H1 (cell line): ENCODE results near the gene RHBDF2. TPM values are rescaled to one million over a fixed set of nuclear protein-coding genes. Genes with fewer than 3 reads are reported as not detected.
A peak's percentile ranks its signal among the peaks of the same experiment; 100 is the strongest.

ENCODE experiments used
- CTCF ChIA-PET: fragments of 300-600 bp; sonication (Branson Sonifier 250); formaldehyde crosslinking; loops from one replicate; lab custom pipeline; 2021; ENCODE audit not compliant: partially characterized antibody; lab: Charles Lee
- POLR2A ChIA-PET: fragments of 300-600 bp; sonication (Branson Sonifier 250); formaldehyde crosslinking; loops from one replicate; lab custom pipeline; 2021; ENCODE audit warnings: inconsistent platforms; ENCODE audit not compliant: partially characterized antibody; lab: Charles Lee
- DNase-seq, 2 experiments: peaks; one replicate each; pipeline versions ENCODE4 v3.0.0 to v3.0.0-alpha.2; 2010 to 2022; ENCODE audit warnings: low spot score in 2 of 2, low read depth in 1 of 2, mixed read lengths in 1 of 2
- FAIRE-seq: peaks from 2 replicates; lab custom pipeline; 2011; peaks lifted over from hg19 to GRCh38; lab: Jason Lieb, UNC
- H2AFZ ChIP-seq: 2 replicates; pipeline ENCODE4 v1.8.1; 2012; ENCODE audit warnings: low read length, inconsistent platforms
- H2AK5ac ChIP-seq: 2 replicates; pipeline ENCODE4 v1.6.1; 2013; ENCODE audit warnings: low read depth, low read length
- H2BK120ac ChIP-seq: replicated peaks from 2 replicates; pipeline ENCODE3; 2013; ENCODE audit warnings: low read depth, low read length, inconsistent platforms
- H2BK12ac ChIP-seq: 2 replicates; pipeline ENCODE4 v1.6.1; 2013; ENCODE audit warnings: low read depth, low read length
- H2BK15ac ChIP-seq: 2 replicates; pipeline ENCODE4 v1.6.1; 2013; ENCODE audit warnings: low read length
- H2BK20ac ChIP-seq: 2 replicates; pipeline ENCODE4 v1.6.1; 2013; ENCODE audit warnings: low read length
- H2BK5ac ChIP-seq: 2 replicates; pipeline ENCODE4 v1.6.1; 2013; ENCODE audit warnings: low read depth, low read length
- H3K14ac ChIP-seq: 2 replicates; pipeline ENCODE4 v1.6.1; 2013; ENCODE audit warnings: inconsistent platforms; ENCODE audit not compliant: insufficient read length
- H3K18ac ChIP-seq: 2 replicates; pipeline ENCODE4 v1.6.1; 2013; ENCODE audit warnings: low read length; ENCODE audit errors: extremely low read depth
- H3K23ac ChIP-seq: 2 replicates; pipeline ENCODE4 v1.6.1; 2013; ENCODE audit warnings: inconsistent platforms; ENCODE audit not compliant: insufficient read length
- H3K23me2 ChIP-seq: 2 replicates; pipeline ENCODE4 v1.6.1; 2013; ENCODE audit warnings: low read depth, low read length
- H3K27ac ChIP-seq: 2 replicates; pipeline ENCODE4 v1.6.1; 2011; ENCODE audit warnings: low read depth, low read length, inconsistent platforms
- H3K27me3 ChIP-seq, 4 experiments: replicated peaks in 1 of 4; 1 replicate in 1 of 4; 2 replicates in 3 of 4; pipeline versions ENCODE4 v1.6.1 to v1.8.1; 2011 to 2013; ENCODE audit warnings: low read length in 3 of 4, mild to moderate bottlenecking in 3 of 4, inconsistent platforms in 2 of 4, mixed read lengths in 2 of 4, moderate library complexity in 1 of 4; ENCODE audit not compliant: control insufficient read depth in 3 of 4, insufficient read depth in 3 of 4; ENCODE audit errors: extremely low read depth in 1 of 4
- H3K36me3 ChIP-seq, 4 experiments: 2 replicates each; pipeline versions ENCODE4 v1.6.1 to v1.8.1; 2011 to 2013; ENCODE audit warnings: mild to moderate bottlenecking in 4 of 4, low read length in 3 of 4, moderate library complexity in 2 of 4, control low read depth in 1 of 4, inconsistent platforms in 1 of 4; ENCODE audit not compliant: insufficient read depth in 4 of 4, control insufficient read depth in 2 of 4
- H3K4ac ChIP-seq: replicated peaks from 2 replicates; pipeline ENCODE3; 2013; ENCODE audit warnings: low read length, low read depth, mixed read lengths, inconsistent platforms; ENCODE audit not compliant: insufficient read length
- H3K4me1 ChIP-seq, 4 experiments: replicated peaks in 1 of 4; 1 replicate in 1 of 4; 2 replicates in 3 of 4; pipeline versions ENCODE4 v1.6.1 to v1.8.1; 2011 to 2013; ENCODE audit warnings: low read length in 3 of 4, inconsistent platforms in 2 of 4, mixed read lengths in 1 of 4; ENCODE audit not compliant: insufficient read depth in 4 of 4, control insufficient read depth in 3 of 4
- H3K4me2 ChIP-seq, 2 experiments: 2 replicates each; pipeline versions ENCODE4 v1.6.1 to v1.8.1; 2011 to 2013; ENCODE audit warnings: low read depth in 2 of 2, low read length in 2 of 2, control low read depth in 1 of 2, inconsistent platforms in 1 of 2, mild to moderate bottlenecking in 1 of 2; ENCODE audit not compliant: insufficient read depth in 1 of 2
- H3K4me3 ChIP-seq, 4 experiments: fragments of 200-600, 300-600 bp in 1 of 4; sonication (generic), shearing (Covaris generic), sonication (Bioruptor Twin) in 1 of 4; 2 replicates each; pipeline versions ENCODE4 v1.5.1 to v1.8.1; 2011 to 2016; ENCODE audit warnings: low read length in 4 of 4, low read depth in 3 of 4, control low read depth in 2 of 4, inconsistent platforms in 2 of 4, mild to moderate bottlenecking in 2 of 4, mixed read lengths in 1 of 4, moderate library complexity in 1 of 4; ENCODE audit not compliant: insufficient read depth in 2 of 4; ENCODE audit errors: extremely low read depth in 1 of 4
- H3K56ac ChIP-seq: replicated peaks from 2 replicates; pipeline ENCODE3; 2013; ENCODE audit warnings: low read depth, mild to moderate bottlenecking, mixed read lengths, low read length, inconsistent platforms; ENCODE audit not compliant: insufficient read length
- H3K79me1 ChIP-seq: 2 replicates; pipeline ENCODE4 v1.6.1; 2013; ENCODE audit warnings: low read depth, low read length, control low read depth
- H3K79me2 ChIP-seq, 2 experiments: 2 replicates each; pipeline versions ENCODE4 v1.6.1 to v1.8.1; 2012 to 2013; ENCODE audit warnings: low read length in 2 of 2, mild to moderate bottlenecking in 2 of 2, inconsistent platforms in 1 of 2; ENCODE audit not compliant: insufficient read depth in 2 of 2, control insufficient read depth in 1 of 2
- H3K9ac ChIP-seq, 4 experiments: replicated peaks in 1 of 4; 1 replicate in 1 of 4; 2 replicates in 3 of 4; pipeline versions ENCODE4 v1.6.1 to v1.8.1; 2011 to 2013; ENCODE audit warnings: low read depth in 3 of 4, low read length in 3 of 4, control low read depth in 2 of 4, mild to moderate bottlenecking in 2 of 4, moderate library complexity in 2 of 4, inconsistent platforms in 1 of 4; ENCODE audit errors: extremely low read depth in 1 of 4
- H3K9me3 ChIP-seq, 2 experiments: 2 replicates each; pipeline versions ENCODE4 v1.6.1 to v1.8.1; 2012 to 2013; ENCODE audit warnings: mild to moderate bottlenecking in 2 of 2, moderate library complexity in 2 of 2, control low read depth in 1 of 2, inconsistent platforms in 1 of 2, low read depth in 1 of 2, low read length in 1 of 2, mixed read lengths in 1 of 2; ENCODE audit not compliant: insufficient read depth in 2 of 2
- H4K20me1 ChIP-seq, 2 experiments: replicated peaks in 1 of 2; 2 replicates each; pipeline versions ENCODE3 to v1.8.1; 2011 to 2013; ENCODE audit warnings: inconsistent platforms in 2 of 2, low read length in 2 of 2, mild to moderate bottlenecking in 1 of 2; ENCODE audit not compliant: insufficient read depth in 2 of 2, control insufficient read depth in 1 of 2
- H4K5ac ChIP-seq: 2 replicates; pipeline ENCODE4 v1.6.1; 2013; ENCODE audit warnings: low read length, low read depth, mixed read lengths, inconsistent platforms; ENCODE audit not compliant: insufficient read length
- H4K8ac ChIP-seq: 2 replicates; pipeline ENCODE4 v1.8.0; 2013; ENCODE audit warnings: mild to moderate bottlenecking, moderate library complexity, low read length, inconsistent platforms; ENCODE audit not compliant: insufficient read depth; ENCODE audit errors: extremely low read depth
- H4K91ac ChIP-seq: replicated peaks from 2 replicates; pipeline ENCODE3; 2013; ENCODE audit warnings: low read length, mixed read lengths, inconsistent platforms; ENCODE audit not compliant: insufficient read length
- CTCF ChIP-seq, 3 experiments: IDR thresholded peaks; 1 replicate in 2 of 3; 2 replicates in 1 of 3; pipeline versions ENCODE4 v1.5.1 to v1.6.1; 2011; ENCODE audit warnings: low read length in 3 of 3, mild to moderate bottlenecking in 3 of 3, inconsistent platforms in 2 of 3, low read depth in 1 of 3, moderate library complexity in 1 of 3; ENCODE audit not compliant: insufficient read depth in 1 of 3; ENCODE audit errors: control extremely low read depth in 1 of 3
- GABPA ChIP-seq: IDR thresholded peaks from 2 replicates; pipeline ENCODE4 v1.6.1; 2011; ENCODE audit warnings: mild to moderate bottlenecking, low read length, moderate library complexity, borderline replicate concordance; ENCODE audit not compliant: insufficient read depth
- MAFK ChIP-seq: IDR thresholded peaks from 2 replicates; pipeline ENCODE4 v1.6.1; 2012; ENCODE audit warnings: low read depth, mild to moderate bottlenecking, improper control_type of control experiment, low read length
- TEAD4 ChIP-seq: IDR thresholded peaks from 2 replicates; pipeline ENCODE4 v1.6.1; 2012; ENCODE audit warnings: low read depth, low read length, inconsistent platforms, mixed read lengths
- WGBS, 2 experiments: shearing (Covaris generic) in 1 of 2; methylation state at CpG; one replicate each; pipeline versions ENCODE4 v1.1.6 to v1.1.7; 2013 to 2015; ENCODE audit warnings: low lambda C conversion rate in 2 of 2, mixed read lengths in 2 of 2, inconsistent platforms in 1 of 2, low coverage in 1 of 2, missing lambda C conversion rate in 1 of 2; ENCODE audit not compliant: insufficient replicate concordance in 2 of 2, insufficient coverage in 1 of 2, insufficient read length in 1 of 2; ENCODE audit errors: extremely low coverage in 1 of 2, missing lambda C conversion rate in 1 of 2; 5-methylcytosine and 5-hydroxymethylcytosine counted together
- polyA plus RNA-seq, 7 experiments: library from polyadenylated mRNA; depleted of rRNA in 3 of 7; stranded (reverse) in 5 of 7; unstranded in 2 of 7; fragments of >200 nt in 5 of 7; fragments of 200-250 nt in 2 of 7; gene quantifications; 1 replicate in 5 of 7; 2 replicates in 1 of 7; 4 replicates in 1 of 7; pipeline versions ENCODE4 v1.2.1 to v1.2.3, GENCODE V29; 2011 to 2013; ENCODE audit warnings: missing spikeins in 2 of 7, mixed read lengths in 2 of 7
- total RNA-seq: library from RNA; stranded (reverse); fragmentation: NEBNext Ultra II Directional; extraction: Animal tissue kit (Norgen Biotek cat#: 25700); gene quantifications from 2 replicates; pipeline ENCODE4 v1.2.1, GENCODE V29; 2021
- TF ChIP-seq, protein P1 (sequence below): IDR thresholded peaks from 2 replicates; pipeline ENCODE4 v1.6.1; 2012; ENCODE audit warnings: inconsistent platforms
- TF ChIP-seq, protein P2 (sequence below): IDR thresholded peaks from 2 replicates; pipeline ENCODE4 v1.6.1; 2012; ENCODE audit warnings: inconsistent platforms

RHBDF2 gene
- total and polyA plus RNA-seq, 2 of the 8 experiments (the other 6 are each of a cell fraction or from before 2014, with no cell fraction given) = 21.2 to 25.9 TPM

GRCh38 chr17:76527430-76528111, 26.3 kb upstream of the RHBDF2 start:
- FAIRE-seq (no peak), DNase-seq (peak in 1 of 2 experiments; percentile 78)
- Histone ChIP-seq H3K4me3 (no peak overlapping the region), H3K27ac (no peak overlapping the region), H2AFZ (no peak overlapping the region), H2BK12ac (peak overlapping the region; percentile 50; the same call in 1 of the 2 replicates), H4K20me1 (no peaks in the 10 kb centered on the region), H3K36me3 (no peaks in the 10 kb centered on the region), H2BK20ac (0 out of 2 replicates have a peak overlapping the region, but pooled peaks have one; percentile 32), H2BK120ac (no peak overlapping the region), H4K5ac (no peak overlapping the region), H3K79me2 (no peaks in the 10 kb centered on the region), H4K8ac (peak overlapping the region; percentile 1; the same call in 1 of the 2 replicates), H3K9ac (no peak overlapping the region), H4K91ac (peak overlapping the region; percentile 85), H3K4ac (no peak overlapping the region), H2AK5ac (no peak overlapping the region), H3K23ac (no peak overlapping the region), H2BK5ac (peak overlapping the region; percentile 35; the same call in 1 of the 2 replicates), H3K4me2 (peak overlapping the region; percentile 1 to 38; a peak in 2 of 4 replicates), H3K79me1 (no peaks in the 10 kb centered on the region; the same call in 1 of the 2 replicates), H3K14ac (no peak overlapping the region), H2BK15ac (peak overlapping the region; percentile 19; the same call in 1 of the 2 replicates), H3K56ac (no peak overlapping the region), H3K18ac (no peak overlapping the region; the same call in 1 of the 2 replicates), H3K4me1 (peaks cover 0 to 34% (median 24%) of the 10 kb centered on the region in 4 experiments; a peak in 6 of 7 replicates), H3K9me3 (no peaks in the 10 kb centered on the region), H3K23me2 (no peaks in the 10 kb centered on the region), H3K27me3 (peaks cover 0 to 5% (median 0%) of the 10 kb centered on the region in 4 experiments; a peak in 2 of 7 replicates)
- WGBS, 2 experiments = 53% methylated on average over 24 of the region's 26 CpGs; no CpG with 5 or more reads in 1 of the 2 experiments
- ChIA-PET POLR2A (interaction anchor here (0.8 to 5.1 kb wide), 7 partner anchors 9 to 39 kb away, joined by 3 to 30 read pairs (median 4); partner anchors contain the start of gene PRCD), CTCF (interaction anchor here (0.8 to 4.9 kb wide), 20 partner anchors 9 to 187 kb away, joined by 3 to 41 read pairs (median 4); partner anchors contain the start of genes AANAT and PRCD)
- no peak for TF ChIP-seq MAFK
- TF ChIP-seq, protein P1, sequence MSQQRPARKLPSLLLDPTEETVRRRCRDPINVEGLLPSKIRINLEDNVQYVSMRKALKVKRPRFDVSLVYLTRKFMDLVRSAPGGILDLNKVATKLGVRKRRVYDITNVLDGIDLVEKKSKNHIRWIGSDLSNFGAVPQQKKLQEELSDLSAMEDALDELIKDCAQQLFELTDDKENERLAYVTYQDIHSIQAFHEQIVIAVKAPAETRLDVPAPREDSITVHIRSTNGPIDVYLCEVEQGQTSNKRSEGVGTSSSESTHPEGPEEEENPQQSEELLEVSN = peak; percentile 81
- TF ChIP-seq GABPA = peak; percentile 60; the same call in 1 of the 2 replicates
- 0 out of 2 replicates have a peak, but pooled peaks have one; percentile 11 for TF ChIP-seq TEAD4
- TF ChIP-seq CTCF (IDR thresholded peaks at IDR 0.05; ENCODE audit: control extremely low read depth in 1 of 3, insufficient read depth in 1 of 3, low read depth in 1 of 3, low read length in 3 of 3) = peak in 2 of 3 experiments; percentile 18 to 21; a peak in 2 of 4 replicates
- TF ChIP-seq, protein P2, sequence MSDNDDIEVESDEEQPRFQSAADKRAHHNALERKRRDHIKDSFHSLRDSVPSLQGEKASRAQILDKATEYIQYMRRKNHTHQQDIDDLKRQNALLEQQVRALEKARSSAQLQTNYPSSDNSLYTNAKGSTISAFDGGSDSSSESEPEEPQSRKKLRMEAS = peak; percentile 70; the same call in 1 of the 2 replicates
